ENCODE measurements around the gene NME2.

DNA sequence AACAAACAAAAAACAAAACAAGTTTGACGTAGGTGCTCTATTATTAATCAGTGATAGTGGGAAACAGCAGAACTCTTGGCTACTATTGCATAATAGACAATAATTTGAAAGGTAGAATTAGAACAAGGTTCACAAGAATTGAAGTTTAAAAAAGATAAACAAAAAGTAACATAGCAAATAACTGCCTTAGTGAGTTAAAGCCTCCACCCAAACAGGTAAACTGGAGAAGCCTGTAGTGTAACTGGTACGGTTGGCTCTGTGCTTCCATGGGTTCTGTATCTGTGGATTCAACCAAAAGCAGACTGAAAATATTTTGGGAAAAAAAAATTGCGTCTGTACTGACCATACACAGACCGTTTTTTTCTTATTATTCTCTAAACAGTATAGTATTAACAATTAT, 55.1 kb downstream of the NME2 start:
- no peak for TF ChIP-seq POLR2A (IDR thresholded peaks at IDR 0.05; ENCODE audit: low read depth, low read length)
- TF ChIP-seq POLR2AphosphoS5 (IDR thresholded peaks at IDR 0.05; ENCODE audit: low read depth, low read length) = no peak
